Raji (cell line): ENCODE data around the gene CHSY3.

Source experiments
- POLR2A ChIP-seq: IDR thresholded peaks from 2 replicates; pipeline ENCODE4 v1.6.1; 2011; ENCODE audit warnings: low read depth, low read length, control low read depth; ENCODE audit not compliant: insufficient read depth

The CHSY3 gene

DNA sequence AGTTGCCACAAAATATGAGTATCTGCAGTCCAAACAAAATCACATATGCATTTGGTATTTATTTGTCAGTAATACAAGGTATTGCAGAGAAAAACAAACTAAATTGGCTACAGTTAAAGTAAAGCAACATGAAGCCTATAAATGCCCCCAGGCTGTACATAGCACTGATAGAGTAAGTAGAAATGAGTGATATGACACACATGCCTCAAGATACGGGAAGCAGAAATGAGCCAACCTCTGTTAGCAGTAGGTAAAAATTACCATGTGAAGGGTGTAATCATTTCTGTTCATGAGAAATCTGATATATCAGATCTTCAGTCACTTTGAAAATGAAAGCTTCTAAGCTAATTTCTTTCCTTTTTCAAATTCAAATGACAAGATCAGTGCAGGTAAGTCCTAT, 131.1 kb downstream of the CHSY3 start:
- no peak for TF ChIP-seq POLR2A

DNA sequence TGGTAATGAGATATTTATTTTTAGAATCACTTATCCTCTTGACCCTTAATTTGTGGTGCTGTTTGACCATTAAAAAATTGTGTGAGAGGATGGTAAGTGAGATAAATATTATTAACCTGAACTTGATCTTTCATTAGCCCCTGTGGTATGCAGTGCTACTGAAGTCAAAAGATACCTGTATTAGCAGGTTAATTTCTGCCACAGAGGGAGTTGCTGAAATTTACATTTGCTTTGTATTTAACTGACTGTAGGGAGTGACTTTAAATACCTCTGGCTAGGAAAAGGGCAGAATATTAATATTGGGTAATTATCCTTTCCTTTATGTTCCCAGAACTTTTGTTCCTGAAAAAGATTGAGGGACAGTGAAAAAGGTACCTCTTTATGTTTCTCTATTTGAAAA, 133.6 kb downstream of the CHSY3 start:
- TF ChIP-seq POLR2A: no peak

DNA sequence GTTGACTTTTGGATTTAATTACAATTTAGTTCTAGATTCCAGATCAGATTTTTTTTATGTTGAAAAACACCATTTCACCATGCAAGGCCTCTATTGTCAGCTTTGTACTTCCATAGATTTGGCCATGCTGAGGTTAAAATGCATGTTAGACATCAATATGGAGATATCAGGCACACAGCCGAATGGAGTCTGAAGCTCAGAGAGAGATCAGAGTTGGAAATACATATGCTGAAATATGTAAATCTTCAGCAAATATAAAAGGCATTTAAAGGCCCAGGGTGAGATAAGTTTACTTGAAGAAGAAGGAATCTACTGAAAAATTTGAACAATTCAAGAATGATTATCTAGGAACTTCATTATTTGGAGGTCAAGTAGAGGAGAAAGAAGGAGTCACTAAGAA, 139.6 kb downstream of the CHSY3 start:
- no peak for TF ChIP-seq POLR2A

DNA sequence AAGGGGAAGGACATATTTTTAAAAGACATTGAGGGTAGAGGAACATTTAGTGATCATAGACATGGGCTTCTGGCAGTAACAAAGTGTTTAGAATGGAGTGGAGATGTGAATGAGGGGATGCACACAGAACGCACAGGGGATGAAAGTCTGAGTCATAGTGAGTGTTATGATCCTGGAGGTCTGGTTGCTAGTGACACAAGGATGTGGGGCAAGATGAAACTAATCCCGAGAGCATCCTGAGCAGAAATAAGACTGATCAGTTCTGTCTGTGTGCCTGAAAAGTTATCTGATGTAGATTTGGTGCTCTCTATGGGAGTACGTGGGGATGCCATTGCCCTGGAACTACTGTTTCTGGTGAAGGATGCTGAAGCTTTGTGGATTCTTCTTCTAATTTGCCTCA, 141.1 kb downstream of the CHSY3 start:
- TF ChIP-seq POLR2A: no peak

DNA sequence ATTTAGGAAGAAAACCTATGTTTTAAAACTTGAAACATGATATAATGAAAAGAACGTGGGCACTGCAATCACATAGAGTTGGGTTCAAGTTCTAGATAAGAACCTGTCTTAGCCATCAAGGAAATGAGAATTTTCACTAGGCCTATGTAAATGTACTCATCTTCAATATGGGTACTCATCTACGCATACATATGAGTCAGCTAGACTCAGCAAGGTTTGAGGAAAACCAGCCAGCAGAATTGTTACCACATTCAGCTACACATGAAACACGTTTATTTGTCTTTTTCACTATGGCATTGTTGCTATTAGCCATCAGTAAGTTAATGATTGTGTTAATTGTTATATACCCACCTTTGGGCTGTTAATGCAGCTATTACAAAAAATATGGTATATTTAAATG, 146.3 kb downstream of the CHSY3 start:
- TF ChIP-seq POLR2A: no peak

DNA sequence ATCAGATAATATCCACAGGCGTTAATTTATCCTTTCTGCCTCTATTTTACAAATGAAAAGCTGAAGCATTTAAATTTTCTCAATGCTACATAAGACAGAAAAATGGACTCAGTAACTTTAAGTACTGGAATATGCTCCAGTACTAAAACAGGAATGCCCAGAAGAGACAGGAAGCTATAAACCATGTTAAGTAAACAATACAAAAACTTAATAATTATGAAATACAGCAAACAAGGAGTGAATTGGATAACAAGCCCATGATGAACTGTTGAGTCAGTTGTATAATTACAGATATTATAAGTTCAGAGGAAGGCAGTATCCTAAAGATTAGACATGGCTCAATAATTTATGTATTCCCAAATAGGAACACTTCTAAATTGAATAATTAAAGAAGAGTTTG, 148.5 kb downstream of the CHSY3 start:
- TF ChIP-seq POLR2A: no peak

DNA sequence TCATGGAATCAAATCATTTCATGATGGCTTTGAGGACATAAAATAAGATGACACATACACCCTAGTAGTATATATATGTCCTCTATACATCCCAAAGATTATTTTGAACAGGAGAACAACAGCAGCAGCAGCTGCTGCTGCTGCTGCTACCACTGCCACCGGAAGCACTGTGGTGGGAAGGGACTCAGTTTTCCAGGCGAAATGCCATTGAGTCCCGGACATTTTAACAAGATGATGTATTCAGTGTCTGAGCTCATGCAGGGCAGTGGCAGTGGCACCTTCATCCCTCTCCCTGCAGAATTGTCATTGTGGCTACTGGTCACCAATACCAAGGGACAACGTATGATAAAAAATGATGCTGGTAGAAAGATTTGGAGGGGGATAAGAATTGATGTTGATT, 151.3 kb downstream of the CHSY3 start:
- no peak for TF ChIP-seq POLR2A

DNA sequence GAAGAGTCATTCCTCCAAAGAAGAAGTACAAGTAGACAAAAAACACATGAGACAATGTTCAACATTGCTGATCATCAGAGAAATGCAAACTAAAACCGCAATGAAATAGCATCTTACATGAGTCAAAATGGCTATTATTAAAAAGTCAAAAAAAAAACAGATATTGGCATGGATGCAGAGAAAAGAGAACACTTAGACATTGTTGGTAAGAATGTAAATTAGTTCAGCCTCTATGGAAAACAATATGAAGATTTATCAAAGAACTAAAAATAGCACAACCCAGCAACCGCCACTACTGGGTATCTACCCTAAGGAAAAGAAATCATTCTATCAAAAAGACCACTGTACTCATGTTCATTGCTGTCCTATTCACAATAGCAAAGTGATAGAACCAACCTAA, 157.5 kb downstream of the CHSY3 start:
- TF ChIP-seq POLR2A: no peak

DNA sequence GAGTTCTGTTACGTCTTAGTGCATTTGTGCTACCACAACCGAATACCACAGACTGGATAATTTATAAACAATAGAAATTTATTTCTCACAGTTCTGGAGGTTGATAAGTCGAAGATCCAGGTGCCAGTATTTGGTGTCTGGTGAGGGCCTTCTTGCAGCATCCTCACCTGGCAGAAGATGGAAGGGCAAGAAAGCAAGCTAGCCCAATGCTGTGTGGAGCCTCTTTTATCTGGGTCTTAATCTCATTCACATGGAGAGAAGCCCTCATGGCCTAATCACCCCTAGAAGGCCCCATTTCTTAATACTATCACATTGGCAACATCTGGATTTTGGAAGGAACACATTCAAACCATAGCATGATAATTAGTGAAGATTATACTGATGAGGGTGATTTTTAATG, 159.3 kb downstream of the CHSY3 start:
- TF ChIP-seq POLR2A: no peak

DNA sequence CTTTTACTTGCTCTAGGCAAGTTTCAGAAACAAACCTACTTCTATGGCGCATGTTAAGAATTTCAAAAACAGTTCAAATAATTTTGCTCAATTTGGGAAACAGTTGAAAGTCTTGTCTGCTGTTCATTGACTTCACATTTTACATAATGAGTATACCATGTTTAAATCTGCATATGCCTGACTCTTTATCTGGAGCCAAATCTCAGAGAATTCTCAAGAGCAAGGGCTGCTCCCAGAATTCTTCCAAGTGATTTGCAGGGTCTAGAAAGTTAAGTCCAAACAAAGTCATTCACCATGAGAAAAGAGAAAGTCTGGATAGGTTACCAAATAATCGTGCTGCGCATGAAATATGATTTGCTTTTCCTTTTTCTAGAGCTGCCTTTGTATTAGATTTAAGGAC, 160.2 kb downstream of the CHSY3 start:
- no peak for TF ChIP-seq POLR2A

DNA sequence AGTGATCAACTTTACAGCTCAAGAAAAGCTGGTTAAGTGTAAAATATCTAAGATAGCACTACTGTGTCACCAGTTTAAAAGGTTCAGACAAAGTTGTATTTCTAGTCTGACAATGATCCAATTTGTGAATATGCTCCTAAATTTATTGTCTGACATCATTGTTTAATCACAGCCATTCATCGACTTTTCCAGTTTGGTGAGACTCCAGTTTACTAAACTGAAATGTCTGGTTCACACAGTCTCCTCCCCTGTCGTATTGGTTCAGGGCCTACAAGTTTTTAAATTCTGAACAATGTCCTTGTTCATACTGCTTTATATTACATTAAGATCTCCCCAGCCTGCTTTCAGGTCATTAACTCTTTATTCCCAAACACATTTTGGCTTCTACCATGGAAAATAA, 161.4 kb downstream of the CHSY3 start:
- TF ChIP-seq POLR2A: no peak

DNA sequence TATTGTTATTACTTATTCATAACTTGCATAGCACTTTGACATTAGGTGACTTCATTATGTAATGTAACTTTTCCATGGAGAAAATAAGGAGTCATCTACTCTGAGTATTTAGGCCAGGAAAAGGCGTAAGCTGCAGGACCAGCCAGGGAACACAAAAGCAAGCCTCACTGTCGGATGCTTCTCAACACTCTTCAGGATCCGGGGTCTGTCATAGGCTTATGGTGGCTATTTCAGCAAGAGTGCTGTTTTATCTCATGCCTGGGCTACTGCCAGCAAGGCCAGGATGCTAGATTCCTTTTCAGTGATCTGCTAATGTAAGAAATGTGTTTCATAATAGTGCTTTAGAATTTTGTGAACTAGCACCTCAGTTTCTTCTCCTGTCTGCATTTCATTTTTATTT, 162.4 kb downstream of the CHSY3 start:
- TF ChIP-seq POLR2A: no peak

DNA sequence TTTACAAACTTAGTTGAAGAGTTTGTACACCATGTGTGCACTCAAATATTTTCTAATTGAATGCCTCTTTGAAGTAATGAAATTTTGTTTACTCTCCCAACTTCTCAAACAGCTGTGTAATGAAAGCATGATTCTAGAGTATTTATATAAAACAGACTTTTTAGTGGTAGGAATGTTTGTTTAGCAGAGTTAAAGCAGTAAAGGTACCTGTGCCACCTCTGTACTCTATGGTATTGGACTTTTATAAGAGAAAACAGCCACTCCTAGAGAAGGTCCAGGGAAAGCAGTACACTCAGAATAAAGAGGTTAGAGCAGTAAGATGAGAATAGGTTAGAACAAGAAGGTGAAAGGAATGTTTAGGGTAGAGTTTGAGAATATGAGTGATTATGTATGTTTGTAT, 163.1 kb downstream of the CHSY3 start:
- TF ChIP-seq POLR2A: no peak

DNA sequence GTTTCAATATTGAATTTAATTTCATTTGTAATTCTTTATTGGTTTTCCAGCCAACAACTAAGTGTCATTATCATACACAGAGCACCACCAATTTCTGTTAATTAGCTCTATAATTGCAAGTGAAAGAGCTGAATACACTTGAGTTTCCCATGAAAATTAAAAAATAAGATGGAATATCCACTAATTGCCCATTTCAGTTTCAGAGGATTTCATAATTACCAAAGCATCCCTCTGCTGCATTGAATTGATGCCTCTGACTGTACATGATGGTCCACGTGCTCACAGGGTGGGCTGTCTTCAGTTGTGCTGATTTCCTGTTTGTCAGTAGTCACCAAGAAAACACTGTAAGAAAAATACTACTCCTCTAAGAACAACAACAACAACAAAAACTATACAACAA, 163.8 kb downstream of the CHSY3 start:
- TF ChIP-seq POLR2A: no peak

DNA sequence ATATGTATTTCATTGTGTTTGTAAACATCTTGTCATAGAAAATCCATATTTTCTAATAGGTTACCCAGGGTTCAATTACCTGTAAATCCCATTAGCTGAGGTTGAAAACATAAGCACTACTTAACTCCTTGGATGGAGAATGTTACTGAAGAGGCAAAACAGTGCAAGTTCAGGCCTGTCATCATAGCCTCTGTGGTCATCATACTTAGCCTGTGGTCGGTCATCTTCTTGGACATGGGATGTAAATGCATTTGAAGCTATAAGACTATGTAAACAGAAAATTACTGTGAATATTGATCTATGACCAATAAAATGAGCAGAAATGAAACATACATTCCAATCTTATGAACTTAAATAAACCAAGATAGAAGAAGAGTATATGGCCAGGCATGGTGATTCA, 164.7 kb downstream of the CHSY3 start:
- no peak for TF ChIP-seq POLR2A

DNA sequence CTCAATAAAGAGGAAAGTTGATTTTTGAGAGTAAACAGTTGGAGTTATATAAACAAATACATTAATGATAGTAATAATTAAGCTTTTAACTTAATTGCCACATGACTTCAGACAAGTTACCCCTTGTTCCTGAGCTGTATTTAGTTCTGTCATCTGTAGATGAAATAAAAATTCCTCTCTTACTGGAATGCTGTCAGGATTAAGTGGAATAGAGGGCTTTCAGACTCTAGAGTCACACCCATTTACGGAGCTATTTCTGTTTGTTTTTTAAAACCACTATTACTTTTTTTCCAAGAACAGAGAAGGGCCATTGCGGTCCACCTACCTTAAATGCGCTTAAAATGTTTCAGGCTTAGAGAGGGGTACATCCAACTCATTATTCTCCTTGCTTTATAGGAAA, 170.6 kb downstream of the CHSY3 start:
- no peak for TF ChIP-seq POLR2A

DNA sequence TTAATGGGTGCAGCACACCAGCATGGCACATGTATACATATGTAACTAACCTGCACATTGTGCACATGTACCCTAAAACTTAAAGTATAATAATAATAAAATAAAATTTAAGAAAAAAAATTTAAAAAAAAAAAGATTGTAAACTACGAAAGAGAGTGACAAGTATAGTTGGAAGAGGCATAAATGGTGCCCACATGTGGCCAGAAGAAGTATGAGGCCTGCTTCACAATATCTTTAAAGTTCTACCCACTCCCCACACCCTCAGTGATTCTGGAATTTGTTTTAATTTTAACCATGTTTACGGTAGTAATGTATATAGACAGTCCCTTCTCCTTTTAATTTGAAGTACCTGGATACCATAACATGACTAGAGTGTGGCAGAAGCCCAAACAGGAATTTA, 172.7 kb downstream of the CHSY3 start:
- TF ChIP-seq POLR2A: no peak

DNA sequence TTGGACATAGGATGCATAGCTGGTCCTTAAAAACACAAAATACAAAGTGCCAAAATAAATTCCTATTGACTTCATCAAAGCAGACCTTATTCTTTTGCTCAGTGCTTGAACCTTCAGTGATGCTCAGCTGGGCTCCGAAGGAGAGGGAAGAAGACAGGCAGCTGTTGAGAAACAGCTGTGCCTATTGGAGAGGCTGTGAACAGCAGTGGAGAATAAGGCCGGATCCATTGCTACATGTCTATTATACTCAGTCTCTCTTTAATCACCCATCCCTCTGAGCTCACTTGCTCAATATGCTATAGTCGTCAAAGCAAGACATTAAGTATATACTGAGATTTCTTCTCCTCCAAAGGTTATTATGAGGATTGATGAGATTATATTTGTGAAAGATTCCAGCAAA, 174.4 kb downstream of the CHSY3 start:
- TF ChIP-seq POLR2A: no peak
